Testis (tissue), 2 donors: Measurements from ENCODE around the gene IFI44L.

ENCODE experiments used
- CTCF ChIP-seq, 3 experiments: fragments of 450-650 bp in 2 of 3; fragments of 200-600 bp in 1 of 3; sonication (generic) in 1 of 3; IDR thresholded peaks; one replicate each; pipeline ENCODE4 v1.5.1; 2016 to 2019; ENCODE audit warnings: antibody characterized with exemption in 3 of 3, mild to moderate bottlenecking in 2 of 3, moderate library complexity in 1 of 3
- POLR2A ChIP-seq: fragments of 450-650 bp; IDR thresholded peaks from one replicate; pipeline ENCODE4 v1.6.1; 2017; ENCODE audit warnings: antibody characterized with exemption, mild to moderate bottlenecking, moderate library complexity

GRCh38 chr1:78651241-78651640 lies 31.0 kb downstream of the IFI44L start:
- TF ChIP-seq CTCF (IDR thresholded peaks at IDR 0.05), result no peak
- no peak for TF ChIP-seq POLR2A
